Epithelial cell of esophagus (primary cell): ENCODE results near the gene KRTAP5-6.

Source experiments
- DNase-seq: peaks from one replicate; pipeline ENCODE4 v3.0.0; 2010; ENCODE audit warnings: low read depth
- H3K4me3 ChIP-seq: 2 replicates; pipeline ENCODE4 v1.5.1; 2011; ENCODE audit warnings: mild to moderate bottlenecking, low read length, control low read depth
- CTCF ChIP-seq: IDR thresholded peaks from 2 replicates; pipeline ENCODE4 v1.5.1; 2011; ENCODE audit warnings: low read depth, mild to moderate bottlenecking, low read length, control low read depth, inconsistent platforms; ENCODE audit not compliant: insufficient read depth; ENCODE audit errors: missing control alignments

KRTAP5-6 gene

GRCh38 chr11:1745701-1746320, 48.8 kb downstream of the KRTAP5-6 start:
- no peak for TF ChIP-seq CTCF
- H3K4me3 ChIP-seq = no peak overlapping the region
- DNase-seq = no peak

- H3K4me3 ChIP-seq = peak overlapping the region; percentile 83
- no peak for DNase-seq
- no peak for TF ChIP-seq CTCF
Measured at GRCh38 chr11:1746511-1746931, 49.5 kb downstream of the KRTAP5-6 start.

- no peak for TF ChIP-seq CTCF
- DNase-seq = no peak
- peak overlapping the region; percentile 83 for H3K4me3 ChIP-seq
Measured at GRCh38 chr11:1746956-1747752, 50.2 kb downstream of the KRTAP5-6 start.
